Measurements from ENCODE around the gene EXOSC3.
"Not testable (repeated sequence)": the region's sequence is repeated elsewhere in the genome, so short reads cannot be mapped to it uniquely, and the experiment has no call there.

Gene EXOSC3

GRCh38 chr9:37753489-37754190 lies 31.2 kb downstream of the EXOSC3 start, which contains the start of gene TRMT10B:
TSS of gene TRMT10B (plus strand) at chr9:37753805. CDS start at chr9:37761932, 8,127 bp downstream.
- no peak for FAIRE-seq
- TF ChIP-seq POLR2A (IDR thresholded peaks at IDR 0.05; ENCODE audit: low read depth, low read length): no peak
- no peak for DNase-seq (ENCODE audit: insufficient read length, low spot score)

GRCh38 chr9:37752642-37753488 lies 32.0 kb downstream of the EXOSC3 start:
- DNase-seq (ENCODE audit: insufficient read length, low spot score) (no peak), FAIRE-seq (no peak)
- TF ChIP-seq POLR2A (IDR thresholded peaks at IDR 0.05; ENCODE audit: low read depth, low read length): no peak

GRCh38 chr9:37752112-37752511 lies 32.8 kb downstream of the EXOSC3 start:
- FAIRE-seq; DNase-seq (ENCODE audit: insufficient read length, low spot score): not testable (repeated sequence)

GRCh38 chr9:37751704-37752103 lies 33.2 kb downstream of the EXOSC3 start:
- not testable (repeated sequence) for FAIRE-seq; DNase-seq (ENCODE audit: insufficient read length, low spot score)

GRCh38 chr9:37751186-37751585 lies 33.7 kb downstream of the EXOSC3 start:
- FAIRE-seq: no peak
- DNase-seq (ENCODE audit: insufficient read length, low spot score): no peak

GRCh38 chr9:37749129-37749528 lies 35.7 kb downstream of the EXOSC3 start:
- no peak for DNase-seq (ENCODE audit: insufficient read length, low spot score)
- no peak for FAIRE-seq
- TF ChIP-seq POLR2A (IDR thresholded peaks at IDR 0.05; ENCODE audit: low read depth, low read length): no peak

More at GRCh38 chr9:37751186-37751585, 33.7 kb downstream of the EXOSC3 start:
- no peak for TF ChIP-seq POLR2A (IDR thresholded peaks at IDR 0.05; ENCODE audit: low read depth, low read length)

- no peak for TF ChIP-seq POLR2A (IDR thresholded peaks at IDR 0.05; ENCODE audit: low read depth, low read length)
- FAIRE-seq (peak; percentile 43), DNase-seq (ENCODE audit: insufficient read length, low spot score) (peak; percentile 54)
Observed at GRCh38 chr9:37747271-37747753, 37.6 kb downstream of the EXOSC3 start.

- FAIRE-seq: no peak
- TF ChIP-seq POLR2A (IDR thresholded peaks at IDR 0.05; ENCODE audit: low read depth, low read length): no peak
- DNase-seq (ENCODE audit: insufficient read length, low spot score): peak; percentile 23
Observed at GRCh38 chr9:37746448-37747270, 38.2 kb downstream of the EXOSC3 start.

- no peak for TF ChIP-seq POLR2A (IDR thresholded peaks at IDR 0.05; ENCODE audit: low read depth, low read length)
- DNase-seq (ENCODE audit: insufficient read length, low spot score): no peak
- FAIRE-seq: no peak
Observed at GRCh38 chr9:37745970-37746369, 38.9 kb downstream of the EXOSC3 start.

GRCh38 chr9:37740631-37741328 lies 44.1 kb downstream of the EXOSC3 start:
- no peak for TF ChIP-seq POLR2A (IDR thresholded peaks at IDR 0.05; ENCODE audit: low read depth, low read length)
- DNase-seq (ENCODE audit: insufficient read length, low spot score) (no peak), FAIRE-seq (no peak)

- TF ChIP-seq POLR2A (IDR thresholded peaks at IDR 0.05; ENCODE audit: low read depth, low read length): no peak
- FAIRE-seq (no peak), DNase-seq (ENCODE audit: insufficient read length, low spot score) (no peak)
Observed at GRCh38 chr9:37740128-37740527, 44.7 kb downstream of the EXOSC3 start.

GRCh38 chr9:37739222-37739621 lies 45.6 kb downstream of the EXOSC3 start:
- no peak for DNase-seq (ENCODE audit: insufficient read length, low spot score)
- no peak for TF ChIP-seq POLR2A (IDR thresholded peaks at IDR 0.05; ENCODE audit: low read depth, low read length)
- no peak for FAIRE-seq

- TF ChIP-seq POLR2A (IDR thresholded peaks at IDR 0.05; ENCODE audit: low read depth, low read length): no peak
- DNase-seq (ENCODE audit: insufficient read length, low spot score): no peak
- FAIRE-seq: no peak
Observed at GRCh38 chr9:37732952-37733351, 51.9 kb downstream of the EXOSC3 start.
